Erythroblast (primary cell): ENCODE data around the gene GSTK1.

ENCODE experiments used
- GATA1 ChIP-seq: IDR thresholded peaks from 2 replicates; pipeline ENCODE4 v1.6.1; 2011; ENCODE audit warnings: low read depth, mild to moderate bottlenecking, control low read depth, low read length, moderate library complexity
- POLR2A ChIP-seq: IDR thresholded peaks from 2 replicates; pipeline ENCODE4 v1.6.1; 2011; ENCODE audit warnings: mild to moderate bottlenecking, low read length

DNA sequence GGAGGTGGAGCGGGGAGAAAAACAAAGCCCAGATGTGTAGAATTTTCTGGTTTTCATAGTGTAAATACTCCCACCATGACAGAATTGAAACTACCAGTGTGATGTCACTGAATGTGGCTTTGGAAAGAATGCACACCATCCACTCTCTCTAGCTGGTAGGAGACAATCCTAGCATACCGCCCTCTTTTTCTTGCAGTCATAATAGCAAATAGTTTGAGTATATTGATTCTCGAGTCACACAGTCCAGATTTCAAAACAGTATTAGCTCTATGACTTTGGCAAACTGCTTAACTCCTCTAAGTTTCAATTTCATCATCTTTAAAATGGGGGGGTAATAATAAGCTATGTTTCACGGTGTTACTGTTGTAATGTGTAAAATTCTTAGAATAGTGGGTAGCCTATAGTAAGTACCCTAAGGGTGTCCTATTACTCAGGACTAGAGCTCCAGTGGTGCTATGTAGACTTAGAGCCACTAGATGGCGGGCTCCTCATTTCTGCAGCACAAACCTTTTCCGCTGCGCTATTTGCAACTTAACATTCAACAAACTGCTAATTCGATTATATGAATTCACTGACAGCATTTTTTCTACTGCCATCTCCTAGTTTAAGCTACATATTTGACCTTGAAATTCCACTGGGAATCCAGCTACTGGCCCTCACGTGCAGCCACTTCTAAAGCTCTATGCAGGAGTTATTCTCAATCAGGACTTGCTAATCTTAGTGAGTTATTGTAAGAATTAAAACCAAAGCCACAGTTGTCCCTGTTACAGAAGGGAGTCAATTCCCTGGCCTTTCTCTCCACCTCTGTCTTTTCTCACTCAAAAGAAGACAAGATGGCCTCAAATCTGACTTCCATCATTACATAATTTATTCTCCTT lies 22.7 kb upstream of the GSTK1 start:
- no peak for TF ChIP-seq POLR2A
- no peak for TF ChIP-seq GATA1
